Measurements from ENCODE around the gene MBD5.

Gene MBD5

DNA sequence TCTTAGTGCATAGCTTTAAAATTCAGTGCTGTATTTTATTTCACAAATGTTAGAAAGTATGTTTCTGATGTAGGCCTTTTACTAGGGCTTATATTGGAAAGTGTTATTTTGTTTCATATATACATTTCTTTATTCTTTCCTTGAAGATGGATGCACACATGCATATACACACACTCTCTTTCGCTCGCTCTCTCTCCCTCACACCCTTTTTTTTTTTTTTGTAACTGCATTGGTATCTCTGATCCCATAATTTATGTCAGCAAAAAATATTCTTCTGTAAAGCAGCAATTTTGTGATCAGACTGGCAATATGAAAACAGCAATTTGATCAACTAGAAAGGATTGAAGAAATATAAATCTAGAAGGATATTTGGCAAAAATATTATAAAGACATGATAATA is 2.0 kb downstream of the MBD5 start:
- Histone ChIP-seq H2AFZ (ENCODE audit: low read length, unreplicated experiment) (no peak overlapping the region), H3K4me1 (ENCODE audit: control insufficient read depth, insufficient read depth, low read length, unreplicated experiment) (peaks cover 27% of the 10 kb centered on the region), H3K27ac (ENCODE audit: low read depth, low read length) (no peak overlapping the region), H3K36me3 (ENCODE audit: insufficient read depth, low read length) (no peaks in the 10 kb centered on the region), H3K4me3 (ENCODE audit: low read depth, low read length) (peak overlapping the region; percentile 97), H3K27me3 (ENCODE audit: insufficient read depth, low read length) (no peaks in the 10 kb centered on the region), H3K79me2 (ENCODE audit: control insufficient read depth, insufficient read depth, low read length, unreplicated experiment) (peaks cover 81% of the 10 kb centered on the region)

GRCh38 chr2:148023861-148024260 is 3.0 kb downstream of the MBD5 start:
- Histone ChIP-seq H3K79me2 (ENCODE audit: control insufficient read depth, insufficient read depth, low read length, unreplicated experiment) (peaks cover 78% of the 10 kb centered on the region), H3K27ac (ENCODE audit: low read depth, low read length) (no peak overlapping the region), H2AFZ (ENCODE audit: low read length, unreplicated experiment) (no peak overlapping the region), H3K4me3 (ENCODE audit: low read depth, low read length) (peak overlapping the region; percentile 97), H3K27me3 (ENCODE audit: insufficient read depth, low read length) (no peaks in the 10 kb centered on the region), H3K4me1 (ENCODE audit: control insufficient read depth, insufficient read depth, low read length, unreplicated experiment) (peaks cover 26% of the 10 kb centered on the region), H3K36me3 (ENCODE audit: insufficient read depth, low read length) (no peaks in the 10 kb centered on the region)

DNA sequence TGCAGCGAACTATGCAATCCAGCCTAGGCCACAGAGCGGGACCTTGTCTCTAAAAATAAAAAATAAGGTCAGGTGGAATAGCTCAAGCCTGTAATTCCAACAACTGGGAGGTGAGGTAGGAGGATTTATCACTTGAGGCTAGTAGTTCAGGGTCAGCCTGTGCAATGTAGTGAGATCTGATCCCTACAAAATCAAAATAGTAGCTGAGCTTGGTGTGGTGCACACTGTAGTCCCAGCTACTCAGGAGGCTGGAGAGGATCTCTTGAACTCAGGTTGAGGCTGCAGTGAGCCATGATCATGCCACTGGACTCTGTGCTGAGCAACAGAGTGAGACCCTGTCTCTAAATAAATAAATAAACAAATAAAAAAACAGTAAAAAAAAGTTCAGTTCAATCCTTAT is 5.7 kb downstream of the MBD5 start:
- H3K36me3 ChIP-seq (ENCODE audit: insufficient read depth, low read length): no peaks in the 10 kb centered on the region
- H3K27ac ChIP-seq (ENCODE audit: low read depth, low read length): no peak overlapping the region
- H2AFZ ChIP-seq (ENCODE audit: low read length, unreplicated experiment): no peak overlapping the region
- H3K27me3 ChIP-seq (ENCODE audit: insufficient read depth, low read length): no peaks in the 10 kb centered on the region
- H3K79me2 ChIP-seq (ENCODE audit: control insufficient read depth, insufficient read depth, low read length, unreplicated experiment): peaks cover 65% of the 10 kb centered on the region
- peaks cover 21% of the 10 kb centered on the region for H3K4me1 ChIP-seq (ENCODE audit: control insufficient read depth, insufficient read depth, low read length, unreplicated experiment)
- no peak overlapping the region for H3K4me3 ChIP-seq (ENCODE audit: low read depth, low read length)

DNA sequence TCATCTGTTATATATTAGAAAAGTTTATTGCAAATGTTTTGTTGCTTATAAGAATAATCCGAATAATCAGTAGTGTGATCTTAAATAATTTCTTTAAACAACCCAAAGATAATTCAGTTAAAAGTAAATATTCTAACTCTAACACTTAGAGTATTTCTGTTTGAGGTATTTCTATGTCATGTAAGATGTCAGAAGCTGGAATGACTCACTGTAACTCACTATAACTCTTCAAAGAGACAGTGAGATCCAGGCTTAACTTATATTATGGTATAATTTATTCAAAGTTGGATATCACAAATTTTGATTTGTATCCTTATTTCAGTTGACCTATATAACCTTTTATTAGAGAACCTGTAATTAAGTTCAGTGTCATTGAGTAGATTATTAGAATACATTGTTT is 6.9 kb downstream of the MBD5 start:
- peaks cover 21% of the 10 kb centered on the region for H3K4me1 ChIP-seq (ENCODE audit: control insufficient read depth, insufficient read depth, low read length, unreplicated experiment)
- no peaks in the 10 kb centered on the region for H3K36me3 ChIP-seq (ENCODE audit: insufficient read depth, low read length)
- H3K4me3 ChIP-seq (ENCODE audit: low read depth, low read length): no peak overlapping the region
- H2AFZ ChIP-seq (ENCODE audit: low read length, unreplicated experiment): no peak overlapping the region
- H3K27me3 ChIP-seq (ENCODE audit: insufficient read depth, low read length): no peaks in the 10 kb centered on the region
- H3K27ac ChIP-seq (ENCODE audit: low read depth, low read length): no peak overlapping the region
- peaks cover 56% of the 10 kb centered on the region for H3K79me2 ChIP-seq (ENCODE audit: control insufficient read depth, insufficient read depth, low read length, unreplicated experiment)

DNA sequence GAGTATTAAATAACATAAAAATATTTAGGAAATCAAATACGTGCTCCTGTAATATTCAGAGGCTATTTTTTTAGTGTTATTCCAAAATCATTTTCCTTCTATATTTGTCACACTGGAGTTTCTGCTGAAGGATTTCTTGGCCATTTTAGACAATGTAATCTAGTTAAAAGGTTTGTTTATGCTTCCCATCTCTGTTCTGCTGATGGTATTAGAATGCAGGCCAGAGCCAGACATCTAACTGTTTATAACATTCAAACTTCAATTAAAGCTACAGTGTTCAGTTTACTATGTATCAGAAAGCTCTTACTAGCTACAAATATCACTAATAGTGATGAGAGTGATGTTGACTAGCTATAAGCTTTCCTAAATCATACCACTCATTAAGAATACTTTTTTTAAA is 7.9 kb downstream of the MBD5 start:
- no peak overlapping the region for H2AFZ ChIP-seq (ENCODE audit: low read length, unreplicated experiment)
- peaks cover 15% of the 10 kb centered on the region for H3K4me1 ChIP-seq (ENCODE audit: control insufficient read depth, insufficient read depth, low read length, unreplicated experiment)
- no peak overlapping the region for H3K27ac ChIP-seq (ENCODE audit: low read depth, low read length)
- H3K4me3 ChIP-seq (ENCODE audit: low read depth, low read length): no peak overlapping the region
- H3K79me2 ChIP-seq (ENCODE audit: control insufficient read depth, insufficient read depth, low read length, unreplicated experiment): peaks cover 47% of the 10 kb centered on the region
- no peaks in the 10 kb centered on the region for H3K27me3 ChIP-seq (ENCODE audit: insufficient read depth, low read length)
- H3K36me3 ChIP-seq (ENCODE audit: insufficient read depth, low read length): no peaks in the 10 kb centered on the region

DNA sequence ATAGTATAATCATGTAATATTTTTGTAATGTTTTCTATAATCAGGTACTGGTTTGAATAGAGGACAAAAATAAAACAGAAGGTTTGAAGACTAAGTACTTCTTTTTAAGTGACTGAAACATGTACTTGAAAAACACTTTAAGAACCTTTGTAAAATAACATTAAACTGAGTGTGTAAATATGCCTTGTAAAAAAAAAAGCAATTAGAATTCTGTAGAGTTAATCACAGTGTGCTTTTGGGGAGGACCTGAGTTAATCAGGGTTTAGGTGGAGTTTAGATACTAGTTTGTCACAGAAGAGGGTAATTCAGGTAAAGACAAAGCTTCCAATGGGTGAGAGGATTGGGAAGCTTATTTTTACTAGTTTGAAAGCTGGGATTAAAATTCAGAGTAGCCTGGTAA is 10.3 kb downstream of the MBD5 start:
- H3K36me3 ChIP-seq (ENCODE audit: insufficient read depth, low read length): no peaks in the 10 kb centered on the region
- no peak overlapping the region for H2AFZ ChIP-seq (ENCODE audit: low read length, unreplicated experiment)

GRCh38 chr2:148032215-148032614 is 11.3 kb downstream of the MBD5 start:
- Histone ChIP-seq H3K27me3 (ENCODE audit: insufficient read depth, low read length) (no peaks in the 10 kb centered on the region), H3K4me1 (ENCODE audit: control insufficient read depth, insufficient read depth, low read length, unreplicated experiment) (peaks cover 9% of the 10 kb centered on the region), H3K36me3 (ENCODE audit: insufficient read depth, low read length) (no peaks in the 10 kb centered on the region), H3K4me3 (ENCODE audit: low read depth, low read length) (no peak overlapping the region), H3K79me2 (ENCODE audit: control insufficient read depth, insufficient read depth, low read length, unreplicated experiment) (peaks cover 31% of the 10 kb centered on the region), H2AFZ (ENCODE audit: low read length, unreplicated experiment) (no peak overlapping the region), H3K27ac (ENCODE audit: low read depth, low read length) (no peak overlapping the region)

More for the DNA sequence above, 10.3 kb downstream of the MBD5 start:
- no peaks in the 10 kb centered on the region for H3K27me3 ChIP-seq (ENCODE audit: insufficient read depth, low read length)
- H3K4me1 ChIP-seq (ENCODE audit: control insufficient read depth, insufficient read depth, low read length, unreplicated experiment): peaks cover 9% of the 10 kb centered on the region
- H3K27ac ChIP-seq (ENCODE audit: low read depth, low read length): no peak overlapping the region
- H3K79me2 ChIP-seq (ENCODE audit: control insufficient read depth, insufficient read depth, low read length, unreplicated experiment): peaks cover 32% of the 10 kb centered on the region
- H3K4me3 ChIP-seq (ENCODE audit: low read depth, low read length): no peak overlapping the region

DNA sequence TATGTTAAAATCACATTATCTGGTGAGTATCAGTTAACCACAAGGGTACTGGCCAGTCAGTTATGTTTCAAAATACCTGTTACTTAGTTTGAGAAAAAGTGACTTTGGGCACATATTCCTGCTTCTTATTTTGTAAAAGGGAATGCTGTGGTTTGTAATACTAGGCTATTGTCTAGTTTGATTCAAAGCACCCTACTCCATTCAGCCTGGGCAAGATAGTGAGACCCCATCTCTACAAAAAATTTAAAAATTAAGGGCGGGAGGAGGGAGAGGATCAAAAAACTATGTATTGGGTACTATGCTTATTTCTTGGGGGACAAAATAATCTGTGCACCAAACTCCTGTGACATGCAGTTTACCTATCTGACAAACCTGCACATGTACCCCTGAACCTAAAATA is 18.9 kb downstream of the MBD5 start:
- H3K36me3 ChIP-seq (ENCODE audit: insufficient read depth, low read length): 0 out of 2 replicates have a peak, but pooled peaks cover 3% of the 10 kb centered on the region

GRCh38 chr2:148042219-148042618 is 21.3 kb downstream of the MBD5 start:
- Histone ChIP-seq H3K27ac (ENCODE audit: low read depth, low read length) (no peak overlapping the region), H3K36me3 (ENCODE audit: insufficient read depth, low read length) (0 out of 2 replicates have a peak, but pooled peaks cover 3% of the 10 kb centered on the region), H3K79me2 (ENCODE audit: control insufficient read depth, insufficient read depth, low read length, unreplicated experiment) (peaks cover 13% of the 10 kb centered on the region)

More for the DNA sequence above, 18.9 kb downstream of the MBD5 start:
- Histone ChIP-seq H3K4me1 (ENCODE audit: control insufficient read depth, insufficient read depth, low read length, unreplicated experiment) (peaks cover 6% of the 10 kb centered on the region), H2AFZ (ENCODE audit: low read length, unreplicated experiment) (no peak overlapping the region), H3K27ac (ENCODE audit: low read depth, low read length) (no peak overlapping the region), H3K4me3 (ENCODE audit: low read depth, low read length) (no peak overlapping the region), H3K27me3 (ENCODE audit: insufficient read depth, low read length) (no peaks in the 10 kb centered on the region), H3K79me2 (ENCODE audit: control insufficient read depth, insufficient read depth, low read length, unreplicated experiment) (peaks cover 19% of the 10 kb centered on the region)

DNA sequence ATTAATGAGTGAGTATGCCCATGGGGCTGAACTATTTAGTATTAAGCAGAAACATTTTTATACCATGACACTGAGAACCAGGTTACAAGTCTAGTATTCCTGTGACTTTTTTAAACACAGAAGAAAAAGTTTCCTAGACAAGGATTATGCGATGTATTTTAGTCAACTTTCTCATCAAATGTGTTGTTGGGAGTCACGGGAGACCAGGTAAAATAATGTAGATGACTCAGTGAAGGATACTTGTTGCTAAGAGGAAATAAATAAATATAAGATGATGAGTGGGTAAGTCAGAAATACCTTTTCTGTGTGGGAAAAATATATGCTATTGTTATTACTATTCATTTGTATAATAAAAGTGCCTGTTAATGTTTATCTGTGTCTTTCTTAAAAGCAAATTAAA is 23.4 kb downstream of the MBD5 start:
- Histone ChIP-seq H3K4me3 (ENCODE audit: low read depth, low read length) (no peak overlapping the region), H3K4me1 (ENCODE audit: control insufficient read depth, insufficient read depth, low read length, unreplicated experiment) (no peaks in the 10 kb centered on the region), H3K79me2 (ENCODE audit: control insufficient read depth, insufficient read depth, low read length, unreplicated experiment) (peaks cover 6% of the 10 kb centered on the region), H3K27ac (ENCODE audit: low read depth, low read length) (no peak overlapping the region), H3K36me3 (ENCODE audit: insufficient read depth, low read length) (0 out of 2 replicates have a peak, but pooled peaks cover 3% of the 10 kb centered on the region), H3K27me3 (ENCODE audit: insufficient read depth, low read length) (no peaks in the 10 kb centered on the region), H2AFZ (ENCODE audit: low read length, unreplicated experiment) (no peak overlapping the region)

More at GRCh38 chr2:148042219-148042618, 21.3 kb downstream of the MBD5 start:
- H3K4me1 ChIP-seq (ENCODE audit: control insufficient read depth, insufficient read depth, low read length, unreplicated experiment): peaks cover 6% of the 10 kb centered on the region
- H3K4me3 ChIP-seq (ENCODE audit: low read depth, low read length): no peak overlapping the region
- no peak overlapping the region for H2AFZ ChIP-seq (ENCODE audit: low read length, unreplicated experiment)
- no peaks in the 10 kb centered on the region for H3K27me3 ChIP-seq (ENCODE audit: insufficient read depth, low read length)

- no peaks in the 10 kb centered on the region for H3K27me3 ChIP-seq (ENCODE audit: insufficient read depth, low read length)
- H3K4me1 ChIP-seq (ENCODE audit: control insufficient read depth, insufficient read depth, low read length, unreplicated experiment): peaks cover 4% of the 10 kb centered on the region
- H3K27ac ChIP-seq (ENCODE audit: low read depth, low read length): no peak overlapping the region
- no peak overlapping the region for H2AFZ ChIP-seq (ENCODE audit: low read length, unreplicated experiment)
- no peaks in the 10 kb centered on the region for H3K36me3 ChIP-seq (ENCODE audit: insufficient read depth, low read length)
- H3K79me2 ChIP-seq (ENCODE audit: control insufficient read depth, insufficient read depth, low read length, unreplicated experiment): no peaks in the 10 kb centered on the region
- no peak overlapping the region for H3K4me3 ChIP-seq (ENCODE audit: low read depth, low read length)
Measured at GRCh38 chr2:148046802-148047201, 25.9 kb downstream of the MBD5 start.

Data from ACC112 (cell line).